Activated CD8-positive, alpha-beta T cell treated with anti-CD3 and anti-CD28 coated beads for 36 hours (primary cell): ENCODE results near the gene TMEM125. TPM values are rescaled to one million over a fixed set of nuclear protein-coding genes. Genes with fewer than 3 reads are reported as not detected.

Experiments used
- ATAC-seq: fragments of 200-7000 bp; cut with Tn5 transposase; one replicate; pipeline ENCODE4 v1.10.0; 2021; ENCODE audit warnings: mild to moderate bottlenecking, moderate library complexity
- CTCF ChIA-PET: fragments of 350-600 bp; sonication (Branson Sonifier 250); formaldehyde crosslinking; loops from one replicate; lab custom pipeline; 2021; ENCODE audit warnings: antibody characterized with exemption; lab: Charles Lee
- POLR2A ChIA-PET: fragments of 350-600 bp; sonication (Branson Sonifier 250); formaldehyde crosslinking; loops from one replicate; lab custom pipeline; 2021; ENCODE audit warnings: antibody characterized with exemption; lab: Charles Lee
- DNase-seq: peaks from one replicate; pipeline ENCODE4 v3.0.0-alpha.2; 2020
- H3K27ac Mint-ChIP-seq: one replicate; pipeline ENCODE4 v1.8.0; 2021; ENCODE audit warnings: mild to moderate bottlenecking, mixed read lengths
- H3K27me3 Mint-ChIP-seq: one replicate; pipeline ENCODE4 v1.8.0; 2021; ENCODE audit warnings: mixed read lengths
- H3K36me3 Mint-ChIP-seq: one replicate; pipeline ENCODE4 v1.8.0; 2021; ENCODE audit warnings: low read depth, mixed read lengths
- H3K4me1 Mint-ChIP-seq: one replicate; pipeline ENCODE4 v1.8.0; 2021; ENCODE audit warnings: low read depth, mixed read lengths
- H3K4me3 Mint-ChIP-seq: one replicate; pipeline ENCODE4 v1.8.0; 2021; ENCODE audit warnings: mild to moderate bottlenecking, moderate library complexity, mixed read lengths
- H3K9me3 Mint-ChIP-seq: one replicate; pipeline ENCODE4 v1.8.0; 2021; ENCODE audit warnings: mixed read lengths
- CTCF ChIP-seq: fragments of 200-600 bp; IDR thresholded peaks from one replicate; pipeline ENCODE4 v1.8.0; 2022; ENCODE audit warnings: antibody characterized with exemption, mild to moderate bottlenecking
- intact Hi-C: fragments of 100-400 bp; cut with micrococcal nuclease; formaldehyde crosslinking; loops from one replicate; pipeline ENCODE4 v1.10.0; 2022
- total RNA-seq, 2 experiments: library from RNA; stranded (reverse); gene quantifications; one replicate each; pipeline ENCODE4 v1.2.3, GENCODE V29; 2021

TMEM125 gene
- total RNA-seq, 2 experiments from 2014 or later: 0.81 TPM; not detected in 1

DNA sequence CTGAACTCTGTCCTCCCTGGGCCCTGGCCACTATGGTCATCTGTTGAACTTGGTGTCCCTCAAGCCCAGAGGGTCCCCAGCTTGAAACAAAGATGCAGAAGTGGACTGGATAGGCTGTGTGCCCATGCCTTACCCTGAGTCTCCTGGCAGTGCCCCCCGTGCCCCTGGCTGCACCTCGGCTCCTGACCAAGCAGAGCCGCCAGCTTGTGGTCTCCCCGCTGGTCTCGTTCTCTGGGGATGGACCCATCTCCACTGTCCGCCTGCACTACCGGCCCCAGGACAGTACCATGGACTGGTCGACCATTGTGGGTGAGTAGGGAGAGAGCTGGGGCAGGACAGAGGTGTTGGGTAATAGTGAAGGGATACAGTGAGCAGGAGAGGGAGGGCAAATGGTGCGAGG lies 41.7 kb downstream of the TMEM125 start:
- Mint-ChIP-seq H3K4me1 (no peaks in the 10 kb centered on the region), H3K27ac (no peak overlapping the region), H3K27me3 (no peaks in the 10 kb centered on the region), H3K36me3 (no peaks in the 10 kb centered on the region), H3K9me3 (no peaks in the 10 kb centered on the region), H3K4me3 (no peak overlapping the region)
- TF ChIP-seq CTCF: no peak
- ChIA-PET POLR2A (no interaction called here), CTCF (no interaction called here)
- ATAC-seq: no peak
- no peak for DNase-seq
- intact Hi-C loops: no loop called here

DNA sequence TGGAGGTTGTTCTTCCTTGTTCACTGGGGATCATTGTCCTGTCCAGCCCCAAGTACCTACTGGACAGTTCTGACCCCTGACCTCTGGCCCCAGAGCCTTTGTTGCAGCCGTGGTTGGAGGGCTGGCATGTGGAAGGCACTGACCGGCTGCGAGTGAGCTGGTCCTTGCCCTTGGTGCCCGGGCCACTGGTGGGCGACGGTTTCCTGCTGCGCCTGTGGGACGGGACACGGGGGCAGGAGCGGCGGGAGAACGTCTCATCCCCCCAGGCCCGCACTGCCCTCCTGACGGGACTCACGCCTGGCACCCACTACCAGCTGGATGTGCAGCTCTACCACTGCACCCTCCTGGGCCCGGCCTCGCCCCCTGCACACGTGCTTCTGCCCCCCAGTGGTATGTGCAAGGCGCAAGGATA lies 42.4 kb downstream of the TMEM125 start:
- H3K9me3 Mint-ChIP-seq: no peaks in the 10 kb centered on the region
- no peak for ATAC-seq
- POLR2A ChIA-PET: no interaction called here

DNA sequence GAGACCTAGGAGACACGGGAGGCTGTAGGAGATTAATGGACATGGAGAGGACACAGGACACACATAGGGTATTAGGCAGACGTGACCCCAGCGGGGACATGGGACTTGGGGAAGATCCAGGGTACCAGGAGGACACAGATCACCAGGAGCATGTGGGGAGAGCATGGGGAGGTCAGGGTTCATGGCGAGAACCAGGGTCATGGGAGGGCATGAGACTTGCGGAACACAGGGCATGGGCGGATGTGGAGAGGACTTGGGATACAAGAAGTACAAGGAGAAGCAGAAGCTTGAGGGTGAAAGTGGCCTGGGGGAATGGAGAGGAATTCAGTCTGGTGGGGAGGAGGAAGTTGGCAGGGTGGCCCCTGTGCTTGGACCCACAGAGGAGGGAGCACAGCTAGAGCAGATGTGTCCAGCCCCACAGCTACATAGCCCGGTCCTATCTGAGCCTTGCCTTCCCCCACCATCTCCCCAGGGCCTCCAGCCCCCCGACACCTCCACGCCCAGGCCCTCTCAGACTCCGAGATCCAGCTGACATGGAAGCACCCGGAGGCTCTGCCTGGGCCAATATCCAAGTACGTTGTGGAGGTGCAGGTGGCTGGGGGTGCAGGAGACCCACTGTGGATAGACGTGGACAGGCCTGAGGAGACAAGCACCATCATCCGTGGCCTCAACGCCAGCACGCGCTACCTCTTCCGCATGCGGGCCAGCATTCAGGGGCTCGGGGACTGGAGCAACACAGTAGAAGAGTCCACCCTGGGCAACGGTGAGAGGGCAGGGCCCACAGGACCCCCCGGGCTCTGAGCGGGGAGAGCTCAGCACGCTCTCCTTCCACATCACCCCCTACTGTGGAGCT lies 43.1 kb downstream of the TMEM125 start:
- Mint-ChIP-seq H3K36me3 (no peaks in the 10 kb centered on the region), H3K4me3 (no peak overlapping the region), H3K4me1 (peaks cover under 1% of the 10 kb centered on the region), H3K27me3 (no peaks in the 10 kb centered on the region), H3K9me3 (no peaks in the 10 kb centered on the region), H3K27ac (no peak overlapping the region)
- intact Hi-C loops: no loop called here
- CTCF ChIA-PET: no interaction called here
- ATAC-seq (no peak), DNase-seq (no peak)
- no peak for TF ChIP-seq CTCF
- POLR2A ChIA-PET: no interaction called here

More for the DNA sequence above, 42.4 kb downstream of the TMEM125 start:
- no peak for DNase-seq
- TF ChIP-seq CTCF: no peak
- CTCF ChIA-PET: no interaction called here
- intact Hi-C loops: no loop called here
- no peak overlapping the region for H3K27ac Mint-ChIP-seq
- H3K4me3 Mint-ChIP-seq: no peak overlapping the region
- no peaks in the 10 kb centered on the region for H3K27me3 Mint-ChIP-seq
- no peaks in the 10 kb centered on the region for H3K36me3 Mint-ChIP-seq
- no peaks in the 10 kb centered on the region for H3K4me1 Mint-ChIP-seq

- TF ChIP-seq CTCF: no peak
- no peak for DNase-seq
- ChIA-PET POLR2A (no interaction called here), CTCF (no interaction called here)
- Mint-ChIP-seq H3K36me3 (no peaks in the 10 kb centered on the region), H3K4me3 (no peak overlapping the region), H3K27ac (no peak overlapping the region), H3K27me3 (no peaks in the 10 kb centered on the region), H3K9me3 (no peaks in the 10 kb centered on the region), H3K4me1 (peaks cover 4% of the 10 kb centered on the region)
- ATAC-seq: no peak
- intact Hi-C loops: no loop called here
These were observed 44.0 kb downstream of the TMEM125 start for GRCh38 chr1:43313771-43314170.

DNA sequence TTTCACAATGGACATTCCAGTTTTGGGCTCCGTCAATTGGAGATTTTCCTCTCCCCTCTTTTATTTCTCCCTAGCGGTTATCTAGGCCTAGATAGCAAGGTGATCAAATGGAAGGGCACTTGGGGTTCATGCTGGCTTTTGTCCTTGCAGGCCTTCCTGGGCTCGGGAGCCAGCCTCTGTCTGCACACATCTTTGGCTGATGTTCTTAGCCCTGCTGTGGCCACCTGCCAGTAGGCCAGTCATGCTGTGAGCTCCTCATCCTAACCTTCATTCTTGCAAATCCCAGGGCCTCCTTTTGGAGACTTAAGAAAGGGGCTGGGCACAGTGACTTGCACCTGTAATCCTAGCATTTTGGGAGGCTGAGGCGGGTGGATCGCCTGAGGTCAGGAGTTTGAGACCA lies 44.5 kb downstream of the TMEM125 start:
- intact Hi-C loops: no loop called here
- ATAC-seq: no peak
- Mint-ChIP-seq H3K4me3 (no peak overlapping the region), H3K27me3 (no peaks in the 10 kb centered on the region), H3K36me3 (no peaks in the 10 kb centered on the region), H3K27ac (no peak overlapping the region), H3K9me3 (no peaks in the 10 kb centered on the region), H3K4me1 (peaks cover 4% of the 10 kb centered on the region)
- no peak for DNase-seq
- POLR2A ChIA-PET: no interaction called here
- CTCF ChIA-PET: no interaction called here
- TF ChIP-seq CTCF: no peak
